CD14-positive monocyte (primary cell): ENCODE results near the gene ACTL10. TPM values are rescaled to one million over a fixed set of nuclear protein-coding genes. Genes with fewer than 3 reads are reported as not detected.
"Not testable (repeated sequence)": the region's sequence is repeated elsewhere in the genome, so short reads cannot be mapped to it uniquely, and the experiment has no call there.

Experiments
- DNase-seq, 3 donors: peaks; one replicate each; pipeline ENCODE4 v3.0.0-alpha.2; 2011 to 2022
- H2AFZ ChIP-seq: 2 replicates; pipeline ENCODE4 v1.6.0; 2012; ENCODE audit warnings: mild to moderate bottlenecking, low read depth, low read length, inconsistent platforms; ENCODE audit not compliant: insufficient read depth, poor library complexity, severe bottlenecking
- H3K27ac ChIP-seq, 2 donors: 1 replicate in 1 of 2; 2 replicates in 1 of 2; pipeline ENCODE4 v1.5.1; 2012 to 2013; ENCODE audit warnings: low read length in 2 of 2, control low read depth in 1 of 2, inconsistent platforms in 1 of 2, low read depth in 1 of 2, mild to moderate bottlenecking in 1 of 2
- H3K27me3 ChIP-seq, 2 donors: one replicate each; pipeline versions ENCODE4 v1.6.0 to v1.6.1; 2011 to 2013; ENCODE audit warnings: low read length in 2 of 2; ENCODE audit not compliant: control insufficient read depth in 2 of 2, insufficient read depth in 2 of 2
- H3K36me3 ChIP-seq, 2 donors: replicated peaks in 1 of 2; 1 replicate in 1 of 2; 2 replicates in 1 of 2; pipeline versions ENCODE4 v1.5.1 to v1.6.1; 2012 to 2013; ENCODE audit warnings: low read length in 2 of 2, control low read depth in 1 of 2, inconsistent platforms in 1 of 2, mild to moderate bottlenecking in 1 of 2; ENCODE audit not compliant: insufficient read depth in 2 of 2, control insufficient read depth in 1 of 2
- H3K4me1 ChIP-seq, 2 donors: 1 replicate in 1 of 2; 2 replicates in 1 of 2; pipeline versions ENCODE4 v1.5.1 to v1.6.1; 2012 to 2013; ENCODE audit warnings: low read length in 2 of 2, control low read depth in 1 of 2, inconsistent platforms in 1 of 2, mild to moderate bottlenecking in 1 of 2, moderate library complexity in 1 of 2; ENCODE audit not compliant: insufficient read depth in 2 of 2, control insufficient read depth in 1 of 2
- H3K4me2 ChIP-seq: replicated peaks from 2 replicates; pipeline ENCODE3; 2012; ENCODE audit warnings: low read length, moderate library complexity, mild to moderate bottlenecking; ENCODE audit not compliant: poor library complexity, severe bottlenecking; ENCODE audit errors: extremely low read depth
- H3K4me3 ChIP-seq, 3 experiments: fragments of 200-600 bp in 1 of 3; sonication (generic) in 1 of 3; replicated peaks in 1 of 3; 1 replicate in 2 of 3; 2 replicates in 1 of 3; pipeline ENCODE4 v1.5.1; 2011 to 2013; ENCODE audit warnings: low read length in 3 of 3, mild to moderate bottlenecking in 3 of 3, control low read depth in 2 of 3, low read depth in 2 of 3, inconsistent platforms in 1 of 3, moderate library complexity in 1 of 3
- H3K79me2 ChIP-seq: 2 replicates; pipeline ENCODE4 v1.6.0; 2012; ENCODE audit warnings: mild to moderate bottlenecking, control low read depth, inconsistent platforms, low read length, moderate library complexity; ENCODE audit not compliant: insufficient read depth
- H3K9ac ChIP-seq: 2 replicates; pipeline ENCODE4 v1.6.0; 2017; ENCODE audit warnings: low read length, mild to moderate bottlenecking; ENCODE audit not compliant: insufficient read depth, poor library complexity, severe bottlenecking
- H3K9me3 ChIP-seq, 2 donors: replicated peaks in 1 of 2; 1 replicate in 1 of 2; 2 replicates in 1 of 2; pipeline versions ENCODE4 v1.5.1 to v1.6.1; 2012 to 2013; ENCODE audit warnings: low read length in 2 of 2, control low read depth in 1 of 2; ENCODE audit not compliant: control insufficient read depth in 1 of 2, insufficient read depth in 1 of 2
- H4K20me1 ChIP-seq: 2 replicates; pipeline ENCODE4 v1.6.0; 2012; ENCODE audit warnings: mild to moderate bottlenecking, low read length, control low read depth, moderate library complexity; ENCODE audit not compliant: insufficient read depth
- H3K27ac Mint-ChIP-seq, 7 donors: one replicate each; pipeline ENCODE4 v1.8.0; 2020; ENCODE audit warnings: mild to moderate bottlenecking in 7 of 7, mixed read lengths in 7 of 7, moderate library complexity in 6 of 7, inconsistent platforms in 2 of 7
- H3K27me3 Mint-ChIP-seq, 3 donors: one replicate each; pipeline ENCODE4 v1.8.0; 2021 to 2022; ENCODE audit warnings: low read depth in 3 of 3, mild to moderate bottlenecking in 3 of 3, mixed read lengths in 3 of 3, moderate library complexity in 3 of 3, inconsistent platforms in 1 of 3
- H3K36me3 Mint-ChIP-seq, 2 donors: one replicate each; pipeline ENCODE4 v1.8.0; 2020; ENCODE audit warnings: mixed read lengths in 2 of 2, inconsistent platforms in 1 of 2, mild to moderate bottlenecking in 1 of 2
- H3K4me1 Mint-ChIP-seq: one replicate; pipeline ENCODE4 v1.8.0; 2020; ENCODE audit warnings: mild to moderate bottlenecking, mixed read lengths
- H3K4me3 Mint-ChIP-seq, 2 donors: one replicate each; pipeline ENCODE4 v1.8.0; 2020; ENCODE audit warnings: mild to moderate bottlenecking in 2 of 2, mixed read lengths in 2 of 2, moderate library complexity in 1 of 2
- H3K9me3 Mint-ChIP-seq, 7 donors: one replicate each; pipeline ENCODE4 v1.8.0; 2020 to 2022; ENCODE audit warnings: mixed read lengths in 7 of 7, mild to moderate bottlenecking in 6 of 7, moderate library complexity in 6 of 7, inconsistent platforms in 2 of 7
- CTCF ChIP-seq: fragments of 200-600 bp; IDR thresholded peaks from one replicate; pipeline ENCODE4 v1.8.0; 2022; ENCODE audit warnings: antibody characterized with exemption, mild to moderate bottlenecking
- WGBS: methylation state at CpG from one replicate; pipeline ENCODE4 v1.1.5; 2013; ENCODE audit warnings: missing lambda C conversion rate; ENCODE audit not compliant: insufficient coverage; 5-methylcytosine and 5-hydroxymethylcytosine counted together
- intact Hi-C, 2 donors: fragments of 100-400 bp; cut with micrococcal nuclease; formaldehyde crosslinking; loops; one replicate each; pipeline versions ENCODE4 v1.15.0 to v1.15.1; 2023
- polyA plus RNA-seq, 3 donors: library from polyadenylated mRNA; depleted of rRNA in 1 of 3; unstranded in 2 of 3; stranded (reverse) in 1 of 3; fragments of 300-500 nt in 2 of 3; fragments of >200 nt in 1 of 3; fragmentation: Illumina TruSeq in 2 of 3; gene quantifications; 1 replicate in 2 of 3; 2 replicates in 1 of 3; pipeline ENCODE4 v1.2.3, GENCODE V29; 2012 to 2021

ACTL10 gene
- polyA plus RNA-seq, 3 donors: 0.31 to 1.2 (median 1.1) TPM

GRCh38 chr20:33630507-33630906 lies 36.2 kb upstream of the ACTL10 start:
- DNase-seq: no peak
- H3K36me3 Mint-ChIP-seq: peaks cover 51 to 71% of the 10 kb centered on the region in 2 donors
- Histone ChIP-seq H4K20me1 (no peaks in the 10 kb centered on the region), H3K27me3 (no peaks in the 10 kb centered on the region), H3K27ac (no peak overlapping the region), H3K9ac (no peak overlapping the region), H2AFZ (no peak overlapping the region), H3K36me3 (peaks cover 45 to 74% of the 10 kb centered on the region in 2 donors), H3K4me1 (no peaks in the 10 kb centered on the region), H3K79me2 (no peaks in the 10 kb centered on the region), H3K9me3 (no peaks in the 10 kb centered on the region), H3K4me3 (no peak overlapping the region), H3K4me2 (no peak overlapping the region)
- no peak for TF ChIP-seq CTCF
- no peak overlapping the region for H3K27ac Mint-ChIP-seq
- H3K4me3 Mint-ChIP-seq: no peak overlapping the region
- H3K27me3 Mint-ChIP-seq: no peaks in the 10 kb centered on the region
- intact Hi-C loops: no loop called here
- H3K9me3 Mint-ChIP-seq: no peaks in the 10 kb centered on the region
- WGBS: 100% methylated on average over 1 of the region's 4 CpGs
- H3K4me1 Mint-ChIP-seq: no peaks in the 10 kb centered on the region

GRCh38 chr20:33631910-33632309 lies 34.8 kb upstream of the ACTL10 start:
- H3K79me2 ChIP-seq, H3K4me1 ChIP-seq, H3K27ac ChIP-seq, H3K4me1 Mint-ChIP-seq, H3K9ac ChIP-seq, H4K20me1 ChIP-seq, DNase-seq, H3K4me2 ChIP-seq, H3K4me3 ChIP-seq, H2AFZ ChIP-seq, H3K27me3 Mint-ChIP-seq, H3K9me3 ChIP-seq, H3K27me3 ChIP-seq, H3K27ac Mint-ChIP-seq, H3K9me3 Mint-ChIP-seq, intact Hi-C loops, H3K4me3 Mint-ChIP-seq: not testable (repeated sequence)
- H3K36me3 Mint-ChIP-seq: peaks cover 52 to 71% of the 10 kb centered on the region in 2 donors
- H3K36me3 ChIP-seq: peaks cover 47 to 75% of the 10 kb centered on the region in 2 donors
- 100% methylated on average over 2 of the region's 4 CpGs for WGBS
